GM23338 (cell line): ENCODE measurements around the gene IFNA4. TPM values are rescaled to one million over a fixed set of nuclear protein-coding genes. Genes with fewer than 3 reads are reported as not detected.

ENCODE experiments used
- ATAC-seq: fragments of 200-7000 bp; cut with Tn5 transposase; 3 replicates; pipeline ENCODE4 v1.9.1; 2020
- DNase-seq: peaks from one replicate; pipeline ENCODE4 v3.0.0-alpha.2; 2015; ENCODE audit warnings: low spot score
- H2AFZ ChIP-seq: fragments of 200-600 bp; sonication (generic); 2 replicates; pipeline ENCODE4 v1.8.0; 2016; ENCODE audit warnings: antibody characterized with exemption, mild to moderate bottlenecking, moderate library complexity
- H3F3A ChIP-seq: fragments of 200-600 bp; sonication (generic); replicated peaks from 2 replicates; pipeline ENCODE4 v1.8.0; 2017; ENCODE audit warnings: antibody characterized with exemption, mixed run types, low read depth
- H3K27ac ChIP-seq: fragments of 200-600 bp; sonication (generic); 2 replicates; pipeline ENCODE4 v1.6.1; 2016; ENCODE audit warnings: low read depth
- H3K27me3 ChIP-seq: fragments of 200-600 bp; sonication (generic); 2 replicates; pipeline ENCODE4 v1.8.0; 2016; ENCODE audit warnings: mild to moderate bottlenecking, mixed run types, moderate library complexity; ENCODE audit not compliant: insufficient read depth
- H3K36me3 ChIP-seq: fragments of 200-600 bp; sonication (generic); 2 replicates; pipeline ENCODE4 v1.8.0; 2016; ENCODE audit warnings: mild to moderate bottlenecking; ENCODE audit not compliant: insufficient read depth
- H3K4me1 ChIP-seq: fragments of 200-600 bp; sonication (generic); 2 replicates; pipeline ENCODE4 v1.8.0; 2016; ENCODE audit warnings: mild to moderate bottlenecking, moderate library complexity; ENCODE audit not compliant: insufficient read depth
- H3K4me2 ChIP-seq: fragments of 200-600 bp; sonication (generic); 2 replicates; pipeline ENCODE4 v1.7.1; 2017; ENCODE audit warnings: mixed run types
- H3K4me3 ChIP-seq: fragments of 200-600 bp; sonication (generic); 2 replicates; pipeline ENCODE4 v1.6.1; 2016; ENCODE audit warnings: mixed run types
- H3K79me2 ChIP-seq: fragments of 200-600 bp; sonication (generic); replicated peaks from 2 replicates; pipeline ENCODE4 v1.8.0; 2017; ENCODE audit warnings: mild to moderate bottlenecking; ENCODE audit not compliant: insufficient read depth
- H3K9me2 ChIP-seq: fragments of 200-600 bp; sonication (generic); 2 replicates; pipeline ENCODE4 v1.8.0; 2017; ENCODE audit not compliant: insufficient read depth
- H4K20me1 ChIP-seq: fragments of 200-600 bp; sonication (generic); replicated peaks from 2 replicates; pipeline ENCODE4 v1.8.0; 2017; ENCODE audit warnings: mild to moderate bottlenecking; ENCODE audit not compliant: insufficient read depth
- H3K27ac Mint-ChIP-seq: 2 replicates; pipeline ENCODE4 v1.8.0; 2020; ENCODE audit warnings: inconsistent platforms, mild to moderate bottlenecking, moderate library complexity, mixed read lengths
- H3K27me3 Mint-ChIP-seq: 3 replicates; pipeline ENCODE4 v1.8.0; 2022; ENCODE audit warnings: low read depth, mild to moderate bottlenecking, moderate library complexity, mixed read lengths, inconsistent platforms; ENCODE audit not compliant: insufficient read depth, poor library complexity
- H3K36me3 Mint-ChIP-seq: 3 replicates; pipeline ENCODE4 v1.8.0; 2021; ENCODE audit warnings: low read depth, mild to moderate bottlenecking, inconsistent platforms, moderate library complexity, mixed read lengths
- H3K4me1 Mint-ChIP-seq: 3 replicates; pipeline ENCODE4 v1.8.0; 2020; ENCODE audit warnings: mild to moderate bottlenecking, inconsistent platforms, mixed read lengths
- H3K4me3 Mint-ChIP-seq: 3 replicates; pipeline ENCODE4 v1.8.0; 2021; ENCODE audit warnings: moderate library complexity, mild to moderate bottlenecking, inconsistent platforms, mixed read lengths
- H3K9me3 Mint-ChIP-seq: 3 replicates; pipeline ENCODE4 v1.8.0; 2020; ENCODE audit warnings: moderate library complexity, mild to moderate bottlenecking, inconsistent platforms, mixed read lengths
- CREB1 ChIP-seq: fragments of 250-450 bp; sonication (Bioruptor Pico); IDR thresholded peaks from 2 replicates; pipeline ENCODE4 v1.5.0; 2020; ENCODE audit warnings: low read depth, mild to moderate bottlenecking, moderate library complexity
- ETS1 ChIP-seq: IDR thresholded peaks from 2 replicates; pipeline ENCODE4 v1.6.1; 2016; ENCODE audit warnings: antibody characterized with exemption
- EZH2phosphoT487 ChIP-seq: fragments of 200-600 bp; sonication (generic); IDR thresholded peaks from one replicate; pipeline ENCODE4 v1.8.1; 2018; ENCODE audit warnings: antibody characterized with exemption; ENCODE audit not compliant: unreplicated experiment
- JUNB ChIP-seq: IDR thresholded peaks from one replicate; pipeline ENCODE4 v1.6.1; 2016; ENCODE audit warnings: antibody characterized with exemption; ENCODE audit not compliant: unreplicated experiment
- NANOG ChIP-seq: IDR thresholded peaks from 2 replicates; pipeline ENCODE4 v1.6.1; 2016; ENCODE audit warnings: antibody characterized with exemption, borderline replicate concordance
- POLR2AphosphoS5 ChIP-seq: IDR thresholded peaks from 2 replicates; pipeline ENCODE4 v1.6.1; 2016; ENCODE audit warnings: antibody characterized with exemption, low read depth
- REST ChIP-seq: IDR thresholded peaks from one replicate; pipeline ENCODE4 v1.6.1; 2018; ENCODE audit warnings: antibody characterized with exemption; ENCODE audit not compliant: unreplicated experiment
- STAT1 ChIP-seq: IDR thresholded peaks from one replicate; pipeline ENCODE4 v1.6.1; 2016; ENCODE audit warnings: antibody characterized with exemption; ENCODE audit not compliant: unreplicated experiment
- ZNF331 ChIP-seq: fragments of 250-450 bp; sonication (Bioruptor Pico); IDR thresholded peaks from 2 replicates; pipeline ENCODE4 v1.5.0; 2020; ENCODE audit warnings: low read depth, mild to moderate bottlenecking, moderate library complexity
- ZNF462 ChIP-seq: fragments of 250-450 bp; sonication (Bioruptor Pico); IDR thresholded peaks from 2 replicates; pipeline ENCODE4 v1.5.0; 2020; ENCODE audit warnings: mild to moderate bottlenecking, moderate library complexity
- polyA plus RNA-seq: library from polyadenylated mRNA; unstranded; fragments of >200 nt; fragmentation: Nextera tagmentation; extraction: Ambion mirVana; gene quantifications from 2 replicates; pipeline ENCODE4 v1.2.1, GENCODE V29; 2016
- total RNA-seq: library from RNA; depleted of rRNA; stranded (reverse); fragments of >200 nt; shearing (Covaris generic); gene quantifications from 2 replicates; pipeline ENCODE4 v1.2.3, GENCODE V29; 2014

IFNA4 gene
- total and polyA plus RNA-seq, 2 experiments from 2014 or later, result not detected

- H3K4me3 ChIP-seq, result no peak overlapping the region
- no peaks in the 10 kb centered on the region for H3K4me1 Mint-ChIP-seq
- no peaks in the 10 kb centered on the region for H3K9me3 Mint-ChIP-seq
- TF ChIP-seq POLR2AphosphoS5 (no peak), NANOG (no peak), STAT1 (no peak), ZNF331 (CRISPR knock-in tag) (no peak), REST (no peak), EZH2phosphoT487 (no peak)
- H3K9me2 ChIP-seq, result no peaks in the 10 kb centered on the region
- no peak overlapping the region for H3K4me3 Mint-ChIP-seq
- no peaks in the 10 kb centered on the region for H4K20me1 ChIP-seq
- peaks cover 4% of the 10 kb centered on the region for H3K27me3 Mint-ChIP-seq
- H3K36me3 Mint-ChIP-seq, result no peaks in the 10 kb centered on the region
- ATAC-seq, result no peak
- no peaks in the 10 kb centered on the region for H3K27me3 ChIP-seq
- H3K36me3 ChIP-seq, result no peaks in the 10 kb centered on the region
- H3K27ac Mint-ChIP-seq, result no peak overlapping the region
- DNase-seq, result no peak
- no peaks in the 10 kb centered on the region for H3K79me2 ChIP-seq
- no peaks in the 10 kb centered on the region for H3K4me1 ChIP-seq
- no peak overlapping the region for H3K27ac ChIP-seq
- no peak overlapping the region for H2AFZ ChIP-seq
- no peaks in the 10 kb centered on the region for H3F3A ChIP-seq
- no peak overlapping the region for H3K4me2 ChIP-seq
Measured at GRCh38 chr9:21234153-21234687, 46.8 kb upstream of the IFNA4 start.

- Histone ChIP-seq H4K20me1 (no peaks in the 10 kb centered on the region), H2AFZ (no peak overlapping the region), H3K27me3 (no peaks in the 10 kb centered on the region), H3K36me3 (no peaks in the 10 kb centered on the region), H3K9me2 (no peaks in the 10 kb centered on the region), H3K4me3 (no peak overlapping the region), H3K4me1 (no peaks in the 10 kb centered on the region), H3K27ac (no peak overlapping the region), H3K4me2 (no peak overlapping the region), H3F3A (no peaks in the 10 kb centered on the region), H3K79me2 (no peaks in the 10 kb centered on the region)
- no peak for DNase-seq
- peaks cover 4% of the 10 kb centered on the region for H3K27me3 Mint-ChIP-seq
- H3K4me1 Mint-ChIP-seq, result no peaks in the 10 kb centered on the region
- H3K27ac Mint-ChIP-seq, result no peak overlapping the region
- H3K4me3 Mint-ChIP-seq, result no peak overlapping the region
- no peaks in the 10 kb centered on the region for H3K9me3 Mint-ChIP-seq
- ATAC-seq, result no peak
- H3K36me3 Mint-ChIP-seq, result no peaks in the 10 kb centered on the region
- TF ChIP-seq NANOG, result no peak
- TF ChIP-seq ETS1, result no peak
- TF ChIP-seq ZNF462, result no peak
- TF ChIP-seq JUNB, result no peak
- TF ChIP-seq CREB1 (CRISPR knock-in tag), result no peak
- no peak for TF ChIP-seq EZH2phosphoT487
Measured at GRCh38 chr9:21233258-21233657, 45.9 kb upstream of the IFNA4 start.
